ENCODE data around the gene SPEM1.
A peak's percentile ranks its signal among the peaks of the same experiment; 100 is the strongest.

The SPEM1 gene

GRCh38 chr17:7384489-7385081 is 35.5 kb upstream of the SPEM1 start:
- peak overlapping the region; percentile 48 for H3K27ac ChIP-seq (ENCODE audit: low read depth, low read length)
- H3K9ac ChIP-seq (ENCODE audit: low read length), result peak overlapping the region; percentile 73
- peak overlapping the region; percentile 77 for H3K4me3 ChIP-seq (ENCODE audit: insufficient read depth, low read length, poor library complexity, severe bottlenecking)

DNA sequence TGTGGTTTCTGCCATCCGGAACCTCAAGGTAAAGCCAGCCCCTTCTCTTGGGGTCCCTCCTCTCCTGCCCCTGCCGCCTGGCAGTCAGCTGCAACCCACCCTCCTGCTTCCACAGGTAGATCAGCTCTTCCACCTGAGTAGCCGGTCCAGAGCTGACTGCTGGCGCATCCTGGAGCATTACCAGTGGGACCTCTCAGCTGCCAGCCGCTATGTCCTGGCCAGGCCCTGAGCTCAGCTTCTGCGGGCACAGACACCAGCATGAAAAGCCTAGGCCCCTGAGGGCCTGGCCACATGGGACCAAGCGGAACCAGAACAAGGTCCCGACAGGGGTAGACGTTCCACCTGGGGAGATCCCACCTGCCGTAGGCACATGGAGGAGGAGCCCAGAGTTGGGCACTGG is 31.3 kb upstream of the SPEM1 start:
- H3K9me3 ChIP-seq (ENCODE audit: insufficient read depth, low read length), result no peaks in the 10 kb centered on the region
- H3K79me2 ChIP-seq (ENCODE audit: insufficient read depth, low read length), result no peaks in the 10 kb centered on the region
- 0 out of 2 replicates have a peak, but pooled peaks cover 3% of the 10 kb centered on the region for H3F3A ChIP-seq (ENCODE audit: insufficient read depth)
- no peaks in the 10 kb centered on the region for H3K9me2 ChIP-seq (replicated peaks; ENCODE audit: insufficient read depth, low read length)
- no peaks in the 10 kb centered on the region for H4K20me1 ChIP-seq (ENCODE audit: low read depth, low read length)
- no peak overlapping the region for H3K4me2 ChIP-seq (ENCODE audit: low read depth, low read length, poor library complexity, severe bottlenecking)
- H3K36me3 ChIP-seq (ENCODE audit: low read length), result no peaks in the 10 kb centered on the region
- no peaks in the 10 kb centered on the region for H3K27me3 ChIP-seq (ENCODE audit: low read length)
- no peak overlapping the region for H2AFZ ChIP-seq (ENCODE audit: low read depth, low read length, severe bottlenecking)
- no peak overlapping the region for H3K27ac ChIP-seq (ENCODE audit: low read depth, low read length)
- no peak overlapping the region for H3K9ac ChIP-seq (ENCODE audit: low read length)
- H3K4me3 ChIP-seq (ENCODE audit: insufficient read depth, low read length, poor library complexity, severe bottlenecking), result no peak overlapping the region
- TF ChIP-seq EZH2phosphoT487 (conservative IDR thresholded peaks at IDR 0.05; ENCODE audit: low read length) (no peak), CTCF (IDR thresholded peaks at IDR 0.05; ENCODE audit: insufficient read depth, low read length, poor library complexity, severe bottlenecking) (no peak)

More at GRCh38 chr17:7384489-7385081, 35.5 kb upstream of the SPEM1 start:
- Histone ChIP-seq H3F3A (ENCODE audit: insufficient read depth) (no peaks in the 10 kb centered on the region), H2AFZ (ENCODE audit: low read depth, low read length, severe bottlenecking) (peak overlapping the region; percentile 94), H3K36me3 (ENCODE audit: low read length) (no peaks in the 10 kb centered on the region), H3K27me3 (ENCODE audit: low read length) (no peaks in the 10 kb centered on the region), H3K79me2 (ENCODE audit: insufficient read depth, low read length) (no peaks in the 10 kb centered on the region), H3K4me2 (ENCODE audit: low read depth, low read length, poor library complexity, severe bottlenecking) (peak overlapping the region; percentile 79), H3K9me3 (ENCODE audit: insufficient read depth, low read length) (peaks cover 3% of the 10 kb centered on the region; the same call in 1 of the 2 replicates), H4K20me1 (ENCODE audit: low read depth, low read length) (no peaks in the 10 kb centered on the region), H3K9me2 (replicated peaks; ENCODE audit: insufficient read depth, low read length) (no peaks in the 10 kb centered on the region)
- TF ChIP-seq CTCF (IDR thresholded peaks at IDR 0.05; ENCODE audit: insufficient read depth, low read length, poor library complexity, severe bottlenecking) (no peak), EZH2phosphoT487 (conservative IDR thresholded peaks at IDR 0.05; ENCODE audit: low read length) (no peak)

DNA sequence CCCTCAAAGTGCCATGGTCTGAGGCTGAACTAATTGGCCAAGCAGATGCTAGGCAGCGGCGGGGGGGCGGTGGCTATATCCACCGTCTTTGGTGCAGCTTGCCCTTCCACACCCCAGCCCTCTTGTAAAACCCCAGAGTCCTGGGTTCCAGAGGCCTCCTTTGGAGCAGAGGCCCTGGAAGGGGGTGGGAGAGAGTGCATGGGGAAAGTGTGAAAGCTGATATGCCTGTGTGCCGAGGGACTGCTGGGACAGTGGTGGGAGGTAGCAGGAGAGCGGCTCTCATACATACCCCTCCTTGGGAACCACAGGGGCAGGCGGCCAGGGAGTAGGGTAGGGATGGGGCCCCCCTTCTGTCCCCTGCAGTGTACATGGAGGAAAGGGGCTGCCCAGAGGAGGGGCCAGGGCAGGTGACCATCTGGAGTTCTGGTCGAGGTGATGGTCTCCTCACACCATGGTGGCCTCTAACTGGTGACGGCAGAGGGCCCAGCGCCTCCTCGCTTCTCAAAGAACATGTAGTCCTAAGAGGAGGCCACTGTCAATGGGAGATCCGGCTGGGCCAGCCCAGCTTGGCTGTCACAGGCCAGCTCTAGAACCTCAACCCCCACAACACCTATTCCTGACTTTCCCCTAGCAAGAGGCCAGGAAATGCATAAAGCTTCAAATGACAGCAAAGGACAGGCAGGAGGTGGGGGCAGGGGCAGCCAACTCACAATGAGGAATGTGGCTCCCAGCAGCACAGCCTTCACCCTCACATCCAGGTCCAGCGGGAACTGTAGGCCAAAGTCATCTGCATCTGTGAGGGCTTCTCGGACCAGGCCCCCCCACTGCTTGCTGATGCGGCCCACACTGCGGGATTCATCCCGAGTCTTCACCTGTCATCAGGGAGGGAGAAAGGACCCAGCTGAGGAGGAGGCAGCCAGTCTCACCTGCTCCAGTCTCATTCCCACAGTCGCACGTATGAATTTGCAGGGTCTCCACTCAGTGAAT is 29.9 kb upstream of the SPEM1 start:
- Histone ChIP-seq H3K9me2 (replicated peaks; ENCODE audit: insufficient read depth, low read length) (no peaks in the 10 kb centered on the region), H3K9ac (ENCODE audit: low read length) (no peak overlapping the region), H3K27me3 (ENCODE audit: low read length) (no peaks in the 10 kb centered on the region), H2AFZ (ENCODE audit: low read depth, low read length, severe bottlenecking) (no peak overlapping the region), H3K9me3 (ENCODE audit: insufficient read depth, low read length) (no peaks in the 10 kb centered on the region), H3K4me3 (ENCODE audit: insufficient read depth, low read length, poor library complexity, severe bottlenecking) (no peak overlapping the region), H3K27ac (ENCODE audit: low read depth, low read length) (no peak overlapping the region), H4K20me1 (ENCODE audit: low read depth, low read length) (no peaks in the 10 kb centered on the region), H3K79me2 (ENCODE audit: insufficient read depth, low read length) (no peaks in the 10 kb centered on the region), H3K4me2 (ENCODE audit: low read depth, low read length, poor library complexity, severe bottlenecking) (no peak overlapping the region), H3K36me3 (ENCODE audit: low read length) (no peaks in the 10 kb centered on the region), H3F3A (ENCODE audit: insufficient read depth) (0 out of 2 replicates have a peak, but pooled peaks cover 3% of the 10 kb centered on the region)
- no peak for TF ChIP-seq CTCF (IDR thresholded peaks at IDR 0.05; ENCODE audit: insufficient read depth, low read length, poor library complexity, severe bottlenecking)
- TF ChIP-seq EZH2phosphoT487 (conservative IDR thresholded peaks at IDR 0.05; ENCODE audit: low read length), result no peak
